ENCODE data around the gene SLX1A.
"Not testable (repeated sequence)": the region's sequence is repeated elsewhere in the genome, so short reads cannot be mapped to it uniquely, and the experiment has no call there.

SLX1A gene

DNA sequence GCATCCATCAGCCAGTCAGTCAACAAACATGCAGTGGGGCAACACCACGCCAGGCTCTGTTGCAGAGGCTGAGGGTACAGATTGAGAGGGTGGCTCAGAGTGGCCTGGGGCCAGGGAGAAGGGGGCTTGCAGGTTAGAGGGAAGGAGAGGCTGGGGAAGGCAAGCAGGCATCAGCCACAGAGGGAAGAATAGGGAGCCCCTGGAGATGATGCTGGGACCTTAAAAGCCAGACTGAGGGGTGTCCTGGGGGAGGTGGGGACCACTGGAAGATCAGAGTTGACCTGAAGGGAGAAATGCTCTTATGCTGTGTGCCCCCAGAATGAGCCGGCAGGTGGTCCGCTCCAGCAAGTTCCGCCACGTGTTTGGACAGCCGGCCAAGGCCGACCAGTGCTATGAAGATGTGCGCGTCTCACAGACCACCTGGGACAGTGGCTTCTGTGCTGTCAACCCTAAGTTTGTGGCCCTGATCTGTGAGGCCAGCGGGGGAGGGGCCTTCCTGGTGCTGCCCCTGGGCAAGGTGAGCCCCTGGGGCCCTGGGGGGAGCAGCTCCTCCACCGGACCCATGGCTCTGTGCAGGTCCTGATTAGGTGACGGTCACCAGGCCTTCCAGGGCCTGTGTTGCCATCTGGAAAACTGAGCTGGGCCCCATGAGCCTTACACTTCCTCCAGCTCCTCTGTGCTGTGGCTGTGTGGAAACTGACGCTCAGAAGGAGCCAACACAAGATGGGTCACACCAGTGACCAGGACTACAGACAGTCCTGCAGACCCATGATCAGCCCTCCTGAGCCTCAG is 8.6 kb upstream of the SLX1A start:
- DNase-seq = peak; percentile 21

GRCh38 chr16:30185683-30186421 is 7.8 kb upstream of the SLX1A start:
- peak; percentile 76 for DNase-seq

DNA sequence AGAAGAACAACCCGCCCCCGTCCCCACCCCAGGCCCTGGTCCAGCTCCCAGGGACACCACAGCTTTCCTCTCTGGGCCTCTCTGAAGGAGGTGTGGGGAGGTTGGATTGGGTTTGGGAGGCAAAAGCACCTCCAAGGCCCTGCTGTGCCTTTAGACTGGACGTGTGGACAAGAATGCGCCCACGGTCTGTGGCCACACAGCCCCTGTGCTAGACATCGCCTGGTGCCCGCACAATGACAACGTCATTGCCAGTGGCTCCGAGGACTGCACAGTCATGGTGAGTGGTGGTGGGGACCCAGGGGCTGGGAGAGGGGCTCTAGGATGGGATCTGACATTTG is 7.3 kb upstream of the SLX1A start:
- DNase-seq = peak; percentile 28

- DNase-seq = peak; percentile 90
Measured at GRCh38 chr16:30186782-30187555, 6.7 kb upstream of the SLX1A start.

- DNase-seq = no peak
Measured at GRCh38 chr16:30187556-30187865, 6.2 kb upstream of the SLX1A start.

DNA sequence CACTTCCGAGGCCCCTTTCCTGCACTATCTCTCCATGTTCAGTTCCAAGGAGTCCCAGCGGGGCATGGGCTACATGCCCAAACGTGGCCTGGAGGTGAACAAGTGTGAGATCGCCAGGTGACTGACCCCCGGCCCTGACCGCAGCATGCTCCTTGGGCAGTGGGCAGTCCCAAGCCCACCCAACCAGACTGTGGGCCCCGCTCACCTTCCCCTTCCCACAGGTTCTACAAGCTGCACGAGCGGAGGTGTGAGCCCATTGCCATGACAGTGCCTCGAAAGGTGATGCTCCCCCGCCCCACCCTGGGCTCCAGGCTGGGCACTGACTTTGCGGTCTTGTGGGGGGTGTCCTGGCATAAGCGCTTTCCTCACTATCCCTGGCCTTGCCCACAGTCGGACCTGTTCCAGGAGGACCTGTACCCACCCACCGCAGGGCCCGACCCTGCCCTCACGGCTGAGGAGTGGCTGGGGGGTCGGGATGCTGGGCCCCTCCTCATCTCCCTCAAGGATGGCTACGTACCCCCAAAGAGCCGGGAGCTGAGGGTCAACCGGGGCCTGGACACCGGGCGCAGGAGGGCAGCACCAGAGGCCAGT is 5.6 kb upstream of the SLX1A start:
- no peak for DNase-seq

DNA sequence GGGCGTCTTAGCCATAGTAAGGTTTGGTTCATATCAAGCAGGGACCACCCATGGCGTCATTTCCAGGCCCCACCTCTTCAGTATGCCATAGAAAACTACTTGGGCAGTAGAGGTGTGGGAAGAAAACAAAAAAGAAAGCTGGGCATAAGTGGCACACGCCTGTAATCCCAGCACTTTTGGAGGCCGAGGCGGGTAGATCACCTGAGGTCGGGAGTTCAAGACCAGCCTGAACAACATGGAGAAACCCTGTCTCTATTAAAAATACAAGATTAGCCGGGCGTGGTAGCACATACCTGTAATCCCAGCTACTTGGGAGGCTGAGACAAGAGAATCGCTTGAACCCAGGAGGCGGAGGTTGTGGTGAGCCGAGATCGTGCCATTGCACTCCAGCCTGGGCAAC is 2.5 kb upstream of the SLX1A start:
- DNase-seq = not testable (repeated sequence)

DNA sequence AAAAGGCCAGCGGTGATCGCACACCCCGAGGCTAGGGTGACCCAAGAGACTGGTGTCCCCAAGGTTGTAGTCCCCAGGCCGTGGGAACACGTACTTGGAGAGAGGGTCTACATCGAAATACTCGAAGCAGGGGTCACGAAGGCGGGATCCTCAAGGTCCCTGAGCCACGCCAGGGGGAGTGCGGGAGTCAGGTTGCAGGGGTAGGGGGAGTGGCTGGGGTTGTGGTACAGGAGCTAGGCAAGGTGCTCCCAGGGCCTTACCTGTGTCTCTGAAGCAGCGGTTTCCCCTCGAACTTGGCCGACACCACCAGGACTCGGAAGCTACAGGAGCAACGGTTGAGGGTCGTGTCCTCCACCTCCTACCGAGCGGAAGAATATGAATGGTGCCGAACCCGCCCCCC is 577 bp upstream of the SLX1A start:
- DNase-seq = not testable (repeated sequence)

- not testable (repeated sequence) for DNase-seq
Measured at GRCh38 chr16:30194172-30194925, 674 bp downstream of the SLX1A start.

DNA sequence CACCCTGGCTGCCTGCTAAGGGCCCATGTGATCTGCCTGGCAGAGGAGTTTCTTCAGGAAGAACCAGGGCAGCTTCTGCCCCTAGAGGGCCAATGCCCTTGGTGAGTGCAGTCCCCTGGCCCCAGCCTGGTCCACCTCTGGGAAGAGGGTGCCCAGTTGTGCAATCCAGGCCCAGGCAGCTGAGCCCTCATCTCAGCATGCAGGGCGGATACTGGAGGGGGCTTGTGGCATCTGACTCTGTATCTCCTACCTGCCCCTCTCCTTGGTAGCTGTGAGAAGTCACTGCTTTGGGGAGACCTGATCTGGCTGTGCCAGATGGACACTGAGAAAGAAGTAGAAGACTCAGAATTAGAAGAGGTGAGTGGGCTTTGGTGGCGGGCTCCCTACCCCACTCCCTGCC is 3.3 kb downstream of the SLX1A start:
- not testable (repeated sequence) for DNase-seq

- not testable (repeated sequence) for DNase-seq
Measured at GRCh38 chr16:30199049-30199448, 5.4 kb downstream of the SLX1A start, which contains the start of gene SULT1A3. Gene SULT1A3 (plus strand): TSS chr16:30199255. CDS start chr16:30200729, 1,474 bp downstream.

GRCh38 chr16:30199608-30200343 is 6.1 kb downstream of the SLX1A start:
- DNase-seq = not testable (repeated sequence)

GRCh38 chr16:30205541-30206236 is 12.0 kb downstream of the SLX1A start:
- DNase-seq = not testable (repeated sequence)

DNA sequence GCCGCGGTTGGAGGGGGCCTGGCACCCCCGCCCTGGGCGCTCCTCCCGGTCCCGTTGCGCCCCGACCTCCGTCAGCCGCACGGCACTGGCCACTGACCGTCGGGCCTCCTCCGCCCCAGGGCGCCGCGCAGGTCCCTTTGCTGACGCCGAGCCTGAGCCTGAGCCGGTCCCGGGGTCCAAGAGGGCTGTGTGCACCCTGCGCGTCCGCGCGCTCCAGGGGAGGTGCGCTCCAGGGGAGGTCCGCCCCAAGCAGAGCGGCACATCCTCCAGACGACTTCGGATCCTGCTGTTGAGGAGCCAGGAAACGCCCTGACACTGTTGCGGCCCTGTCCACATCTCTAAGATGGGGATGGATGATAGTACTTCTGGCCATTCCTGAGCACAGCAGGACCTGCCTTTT is 12.6 kb downstream of the SLX1A start:
- not testable (repeated sequence) for DNase-seq

- DNase-seq = not testable (repeated sequence)
Measured at GRCh38 chr16:30207063-30207704, 13.5 kb downstream of the SLX1A start.

GRCh38 chr16:30209032-30209431 is 15.4 kb downstream of the SLX1A start:
- DNase-seq = peak; percentile 10

DNA sequence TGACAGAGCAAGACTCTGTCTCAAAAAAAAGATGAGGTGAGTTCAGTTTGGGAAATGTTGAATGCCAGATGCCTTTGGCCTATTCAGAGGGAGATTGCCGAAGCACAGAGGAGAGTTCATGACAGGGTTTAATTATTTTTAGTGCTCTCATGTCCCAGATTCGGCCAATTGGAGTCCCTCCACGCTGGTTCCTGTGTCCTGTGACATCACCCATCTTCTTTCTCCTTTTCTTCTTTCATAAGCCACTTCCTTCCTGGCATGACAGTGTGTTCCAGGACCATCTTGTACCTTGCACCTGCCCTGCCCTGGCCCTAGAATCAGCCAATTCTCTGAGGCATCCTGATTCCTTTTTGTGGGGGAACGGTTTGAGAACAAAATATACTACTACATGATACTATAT is 17.7 kb downstream of the SLX1A start:
- DNase-seq = not testable (repeated sequence)

DNA sequence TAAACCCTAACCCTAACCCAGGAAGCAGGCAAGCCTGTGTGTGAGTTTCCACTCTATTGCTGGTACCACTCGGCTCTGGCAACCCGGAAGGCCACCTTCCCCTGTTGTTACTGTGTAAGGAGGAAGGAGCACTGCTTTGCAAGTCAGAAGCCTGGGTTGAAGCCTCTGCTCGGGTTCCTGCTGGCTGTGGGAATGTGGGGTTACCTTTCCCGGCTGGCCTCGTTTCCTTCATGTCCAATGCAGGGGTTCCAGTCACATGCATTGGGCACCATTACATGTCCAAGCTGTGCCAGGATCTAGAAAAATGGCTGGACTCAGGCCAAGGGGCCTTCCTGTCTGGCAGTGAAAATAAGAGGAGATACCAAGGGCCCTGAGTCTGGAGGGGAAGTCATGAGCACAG is 23.4 kb downstream of the SLX1A start:
- not testable (repeated sequence) for DNase-seq
